ENCODE measurements around the gene SOHLH2.

The SOHLH2 gene

DNA sequence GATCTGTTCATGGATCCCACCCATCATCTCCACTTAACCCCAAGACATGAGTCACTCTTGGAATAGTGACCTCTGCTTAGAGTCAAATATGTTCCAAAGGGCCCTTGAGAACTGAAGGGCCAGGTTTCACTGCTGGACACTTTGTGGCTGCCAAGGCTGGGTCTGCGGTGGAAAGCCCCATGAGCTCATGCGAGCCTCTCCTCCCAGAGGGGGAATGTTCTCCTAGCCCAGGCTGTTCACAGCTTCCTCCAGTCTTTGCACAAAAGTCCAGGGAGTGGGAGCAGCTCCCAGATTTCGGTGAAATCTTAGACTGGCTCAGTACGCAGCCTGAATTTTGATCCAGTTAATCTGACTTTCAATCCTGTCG lies 82.4 kb downstream of the SOHLH2 start:
- no peak for DNase-seq (ENCODE audit: low spot score)

- DNase-seq (ENCODE audit: low spot score) = no peak
Measured at GRCh38 chr13:36131222-36131930, 83.0 kb downstream of the SOHLH2 start, which contains the start of gene DCLK1. Gene DCLK1, minus strand, starts transcription at chr13:36131382.

DNA sequence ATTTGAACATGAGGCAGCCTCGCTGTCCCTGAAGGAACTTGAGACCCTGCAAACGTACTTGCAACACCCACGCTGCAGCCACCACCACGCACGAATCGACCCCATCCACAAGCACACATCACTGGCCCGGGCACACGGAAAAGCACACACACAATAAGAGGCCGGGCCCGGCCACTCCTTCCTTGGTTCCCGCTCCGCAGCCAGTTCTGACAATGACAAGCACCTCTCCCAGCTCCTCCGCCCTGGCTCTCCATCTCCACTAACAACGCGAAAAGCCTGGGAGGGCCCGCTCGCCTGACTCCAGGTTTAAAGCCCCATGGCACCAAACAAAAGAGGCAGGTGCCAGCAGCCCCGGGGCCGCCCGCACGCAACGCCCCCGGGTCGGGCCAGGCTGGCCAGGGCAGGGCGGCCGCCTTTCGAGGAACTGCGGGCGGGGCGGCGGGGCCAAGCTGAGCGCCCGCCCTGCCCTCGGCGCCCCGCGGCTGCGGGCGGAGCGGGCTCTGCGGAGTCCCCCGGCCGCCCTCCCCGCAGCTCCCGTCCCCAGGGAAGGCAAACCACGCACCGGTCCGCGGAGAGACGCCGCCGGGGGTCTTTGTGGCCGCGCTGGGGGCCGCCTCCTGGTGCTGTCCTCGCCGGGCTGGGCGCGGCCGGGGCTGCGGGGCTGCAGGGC lies 83.7 kb downstream of the SOHLH2 start:
- no peak for DNase-seq (ENCODE audit: low spot score)

DNA sequence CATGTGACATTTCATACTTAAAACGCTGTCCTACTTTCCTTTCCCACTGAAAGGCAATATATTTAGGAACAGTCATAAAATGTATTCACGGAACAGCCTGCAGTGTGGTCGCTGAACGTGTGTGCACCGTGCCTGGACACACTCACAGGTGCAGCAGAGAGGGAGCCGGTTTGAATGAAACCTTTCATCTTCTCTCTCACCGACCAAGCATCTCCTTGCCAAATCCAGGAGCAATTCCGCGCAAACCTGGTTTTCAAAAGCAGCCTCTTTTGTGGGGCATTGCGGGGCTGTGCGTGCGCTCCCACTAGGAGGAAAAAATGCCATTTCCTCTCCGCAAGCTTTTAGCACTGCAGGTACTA lies 84.2 kb downstream of the SOHLH2 start:
- DNase-seq (ENCODE audit: low spot score) = no peak

DNA sequence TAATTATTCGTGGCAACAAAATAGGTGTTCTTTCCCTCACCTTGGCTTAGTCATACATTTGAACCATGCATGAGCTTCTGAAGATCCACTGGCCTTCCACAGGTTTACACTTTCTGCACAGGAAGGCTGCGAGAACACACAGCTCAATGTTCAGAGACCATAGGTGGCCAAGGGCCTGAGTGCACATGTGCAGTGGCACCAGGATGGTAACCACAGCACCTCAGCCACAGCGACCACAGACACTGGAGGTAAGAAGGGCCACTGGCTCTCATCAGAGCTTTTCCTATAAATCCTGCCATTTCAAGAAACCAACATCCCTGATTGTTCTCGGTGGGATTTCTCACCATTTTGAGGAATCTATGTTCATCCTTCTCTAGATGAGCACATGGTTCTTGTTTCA lies 84.8 kb downstream of the SOHLH2 start:
- DNase-seq (ENCODE audit: low spot score) = no peak

- no peak for DNase-seq (ENCODE audit: low spot score)
Measured at GRCh38 chr13:36126491-36126890, 87.9 kb downstream of the SOHLH2 start.

DNA sequence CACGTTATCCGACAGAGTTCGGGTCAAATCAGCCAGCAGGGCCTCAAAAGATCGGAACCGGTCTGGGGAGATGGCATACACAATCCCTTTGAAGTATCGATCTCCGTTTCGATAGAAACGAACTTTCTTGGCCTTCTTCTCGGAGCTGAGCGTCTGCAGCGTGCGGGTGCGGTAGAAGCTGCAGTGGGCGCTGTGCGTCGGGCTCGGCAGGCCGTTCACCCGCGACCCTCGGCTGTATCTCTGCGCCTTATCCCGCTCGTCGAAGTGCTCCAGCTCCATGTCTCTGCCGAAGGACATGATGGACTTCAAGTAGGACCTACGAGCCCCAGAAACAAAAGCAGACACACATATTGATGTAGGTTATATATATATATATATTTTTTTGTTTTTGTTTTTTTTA lies 88.5 kb downstream of the SOHLH2 start:
- DNase-seq (ENCODE audit: low spot score) = no peak

- no peak for DNase-seq (ENCODE audit: low spot score)
Measured at GRCh38 chr13:36124236-36124822, 90.0 kb downstream of the SOHLH2 start.

Data from SW480 (cell line).